ENCODE measurements around the gene JADE3.
"Not testable (repeated sequence)": the region's sequence is repeated elsewhere in the genome, so short reads cannot be mapped to it uniquely, and the experiment has no call there.

Gene JADE3

GRCh38 chrX:46961574-46962283, 49.5 kb downstream of the JADE3 start:
- TF ChIP-seq, protein P1, sequence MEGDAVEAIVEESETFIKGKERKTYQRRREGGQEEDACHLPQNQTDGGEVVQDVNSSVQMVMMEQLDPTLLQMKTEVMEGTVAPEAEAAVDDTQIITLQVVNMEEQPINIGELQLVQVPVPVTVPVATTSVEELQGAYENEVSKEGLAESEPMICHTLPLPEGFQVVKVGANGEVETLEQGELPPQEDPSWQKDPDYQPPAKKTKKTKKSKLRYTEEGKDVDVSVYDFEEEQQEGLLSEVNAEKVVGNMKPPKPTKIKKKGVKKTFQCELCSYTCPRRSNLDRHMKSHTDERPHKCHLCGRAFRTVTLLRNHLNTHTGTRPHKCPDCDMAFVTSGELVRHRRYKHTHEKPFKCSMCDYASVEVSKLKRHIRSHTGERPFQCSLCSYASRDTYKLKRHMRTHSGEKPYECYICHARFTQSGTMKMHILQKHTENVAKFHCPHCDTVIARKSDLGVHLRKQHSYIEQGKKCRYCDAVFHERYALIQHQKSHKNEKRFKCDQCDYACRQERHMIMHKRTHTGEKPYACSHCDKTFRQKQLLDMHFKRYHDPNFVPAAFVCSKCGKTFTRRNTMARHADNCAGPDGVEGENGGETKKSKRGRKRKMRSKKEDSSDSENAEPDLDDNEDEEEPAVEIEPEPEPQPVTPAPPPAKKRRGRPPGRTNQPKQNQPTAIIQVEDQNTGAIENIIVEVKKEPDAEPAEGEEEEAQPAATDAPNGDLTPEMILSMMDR (IDR thresholded peaks at IDR 0.05; ENCODE audit: insufficient read depth, missing control alignments) = no peak
- FAIRE-seq (no peak), DNase-seq (ENCODE audit: insufficient read length, low spot score) (no peak)

GRCh38 chrX:46965125-46965758, 53.0 kb downstream of the JADE3 start:
- DNase-seq (ENCODE audit: insufficient read length, low spot score) = no peak
- no peak for FAIRE-seq
- TF ChIP-seq, protein P1 (IDR thresholded peaks at IDR 0.05; ENCODE audit: insufficient read depth, missing control alignments) = no peak

GRCh38 chrX:46967547-46967946, 55.3 kb downstream of the JADE3 start:
- FAIRE-seq (no peak), DNase-seq (ENCODE audit: insufficient read length, low spot score) (no peak)
- TF ChIP-seq, protein P1 (IDR thresholded peaks at IDR 0.05; ENCODE audit: insufficient read depth, missing control alignments) = no peak

DNA sequence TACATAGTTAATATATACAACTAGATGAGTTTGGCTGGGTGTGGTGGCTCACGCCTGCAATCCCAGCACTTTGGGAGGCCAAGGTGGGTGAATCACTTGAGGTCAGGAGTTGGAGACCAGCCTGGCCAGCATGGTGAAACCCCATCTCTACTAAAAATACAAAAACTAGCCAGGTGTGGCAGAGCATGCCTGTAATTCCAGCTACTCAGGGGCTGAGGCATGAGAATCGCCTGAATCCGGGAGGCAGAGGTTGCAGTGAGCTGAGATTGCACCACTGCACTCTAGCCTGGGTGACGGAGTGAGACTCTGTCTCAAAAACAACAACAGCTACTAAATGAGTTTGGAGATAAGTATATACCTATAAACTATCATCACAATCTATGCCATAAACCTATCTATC, 64.8 kb downstream of the JADE3 start:
- FAIRE-seq; DNase-seq (ENCODE audit: insufficient read length, low spot score): not testable (repeated sequence)

- FAIRE-seq (no peak), DNase-seq (ENCODE audit: insufficient read length, low spot score) (no peak)
- TF ChIP-seq, protein P1 (IDR thresholded peaks at IDR 0.05; ENCODE audit: insufficient read depth, missing control alignments) = peak; percentile 45
Observed at GRCh38 chrX:46978341-46979291, 66.4 kb downstream of the JADE3 start.

DNA sequence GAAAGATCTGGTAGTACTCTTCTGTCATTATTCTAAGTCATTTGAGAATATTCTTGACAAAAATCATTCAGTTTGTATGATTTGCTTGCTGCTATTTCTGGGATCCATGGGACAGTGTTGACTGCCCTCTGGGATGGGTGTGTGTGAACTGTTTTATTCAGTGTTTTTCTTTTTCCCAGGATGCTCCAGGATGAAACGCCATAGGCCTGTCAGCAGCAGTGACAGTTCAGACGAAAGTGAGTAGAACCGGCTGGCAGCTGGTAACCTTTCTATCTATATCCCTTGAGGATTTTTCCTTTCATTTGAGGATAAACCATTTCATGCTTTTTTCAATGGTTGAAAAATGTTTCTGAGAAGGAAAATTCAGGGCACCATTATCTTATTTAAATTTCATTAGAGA, 72.5 kb downstream of the JADE3 start:
- DNase-seq (ENCODE audit: insufficient read length, low spot score) (no peak), FAIRE-seq (no peak)
- TF ChIP-seq, protein P1 (IDR thresholded peaks at IDR 0.05; ENCODE audit: insufficient read depth, missing control alignments) = no peak

GRCh38 chrX:46989548-46989947, 77.3 kb downstream of the JADE3 start:
- TF ChIP-seq, protein P1 (IDR thresholded peaks at IDR 0.05; ENCODE audit: insufficient read depth, missing control alignments) = no peak
- DNase-seq (ENCODE audit: insufficient read length, low spot score) (no peak), FAIRE-seq (no peak)
